ENCODE measurements around the gene CPT1A.

Gene CPT1A

GRCh38 chr11:68749229-68750123 is 92.2 kb downstream of the CPT1A start:
- Histone ChIP-seq H3K4me1 (ENCODE audit: control insufficient read depth in 1 of 2, insufficient read depth in 2 of 2, low read length in 2 of 2) (no peaks in the 10 kb centered on the region), H3K9ac (ENCODE audit: low read depth in 1 of 2, low read length in 2 of 2) (no peak overlapping the region), H3K36me3 (ENCODE audit: control insufficient read depth in 1 of 2, insufficient read depth in 2 of 2, low read length in 2 of 2) (peaks cover 5 to 9% of the 10 kb centered on the region in 2 donors), H3K9me3 (ENCODE audit: control insufficient read depth in 1 of 2, low read length in 2 of 2) (no peaks in the 10 kb centered on the region), H3K27me3 (ENCODE audit: control insufficient read depth in 1 of 2, insufficient read depth in 2 of 2, low read length in 2 of 2) (no peaks in the 10 kb centered on the region), H3K4me3 (ENCODE audit: low read depth in 1 of 2, low read length in 2 of 2) (no peak overlapping the region), H3K27ac (ENCODE audit: low read depth, low read length) (no peak overlapping the region)

GRCh38 chr11:68748061-68748460 is 93.7 kb downstream of the CPT1A start:
- H3K4me1 ChIP-seq (ENCODE audit: control insufficient read depth in 1 of 2, insufficient read depth in 2 of 2, low read length in 2 of 2): no peaks in the 10 kb centered on the region
- no peak overlapping the region for H3K4me3 ChIP-seq (ENCODE audit: low read depth in 1 of 2, low read length in 2 of 2)
- no peaks in the 10 kb centered on the region for H3K9me3 ChIP-seq (ENCODE audit: control insufficient read depth in 1 of 2, low read length in 2 of 2)
- no peaks in the 10 kb centered on the region for H3K27me3 ChIP-seq (ENCODE audit: control insufficient read depth in 1 of 2, insufficient read depth in 2 of 2, low read length in 2 of 2)
- no peak overlapping the region for H3K27ac ChIP-seq (ENCODE audit: low read depth, low read length)
- no peak overlapping the region for H3K9ac ChIP-seq (ENCODE audit: low read depth in 1 of 2, low read length in 2 of 2)
- H3K36me3 ChIP-seq (ENCODE audit: control insufficient read depth in 1 of 2, insufficient read depth in 2 of 2, low read length in 2 of 2): peaks cover 0 to 3% of the 10 kb centered on the region in 2 donors

- Histone ChIP-seq H3K4me3 (ENCODE audit: low read depth in 1 of 2, low read length in 2 of 2) (no peak overlapping the region), H3K9ac (ENCODE audit: low read depth in 1 of 2, low read length in 2 of 2) (no peak overlapping the region), H3K4me1 (ENCODE audit: control insufficient read depth in 1 of 2, insufficient read depth in 2 of 2, low read length in 2 of 2) (no peaks in the 10 kb centered on the region), H3K27me3 (ENCODE audit: control insufficient read depth in 1 of 2, insufficient read depth in 2 of 2, low read length in 2 of 2) (no peaks in the 10 kb centered on the region), H3K27ac (ENCODE audit: low read depth, low read length) (no peak overlapping the region), H3K9me3 (ENCODE audit: control insufficient read depth in 1 of 2, low read length in 2 of 2) (no peaks in the 10 kb centered on the region), H3K36me3 (ENCODE audit: control insufficient read depth in 1 of 2, insufficient read depth in 2 of 2, low read length in 2 of 2) (peaks cover 0 to 3% of the 10 kb centered on the region in 2 donors)
These were observed 98.2 kb downstream of the CPT1A start for GRCh38 chr11:68743539-68743938.

GRCh38 chr11:68741463-68741862 is 100.3 kb downstream of the CPT1A start:
- Histone ChIP-seq H3K4me1 (ENCODE audit: control insufficient read depth in 1 of 2, insufficient read depth in 2 of 2, low read length in 2 of 2) (no peaks in the 10 kb centered on the region), H3K36me3 (ENCODE audit: control insufficient read depth in 1 of 2, insufficient read depth in 2 of 2, low read length in 2 of 2) (no peaks in the 10 kb centered on the region), H3K27ac (ENCODE audit: low read depth, low read length) (no peak overlapping the region), H3K9me3 (ENCODE audit: control insufficient read depth in 1 of 2, low read length in 2 of 2) (no peaks in the 10 kb centered on the region), H3K27me3 (ENCODE audit: control insufficient read depth in 1 of 2, insufficient read depth in 2 of 2, low read length in 2 of 2) (no peaks in the 10 kb centered on the region), H3K4me3 (ENCODE audit: low read depth in 1 of 2, low read length in 2 of 2) (no peak overlapping the region), H3K9ac (ENCODE audit: low read depth in 1 of 2, low read length in 2 of 2) (no peak overlapping the region)

GRCh38 chr11:68735646-68736045 is 106.1 kb downstream of the CPT1A start:
- H3K9ac ChIP-seq (ENCODE audit: low read depth in 1 of 2, low read length in 2 of 2): no peak overlapping the region
- no peaks in the 10 kb centered on the region for H3K9me3 ChIP-seq (ENCODE audit: control insufficient read depth in 1 of 2, low read length in 2 of 2)
- H3K4me1 ChIP-seq (ENCODE audit: control insufficient read depth in 1 of 2, insufficient read depth in 2 of 2, low read length in 2 of 2): no peaks in the 10 kb centered on the region
- H3K27me3 ChIP-seq (ENCODE audit: control insufficient read depth in 1 of 2, insufficient read depth in 2 of 2, low read length in 2 of 2): peaks cover 0 to 3% of the 10 kb centered on the region in 2 donors
- H3K27ac ChIP-seq (ENCODE audit: low read depth, low read length): no peak overlapping the region
- no peaks in the 10 kb centered on the region for H3K36me3 ChIP-seq (ENCODE audit: control insufficient read depth in 1 of 2, insufficient read depth in 2 of 2, low read length in 2 of 2)
- no peak overlapping the region for H3K4me3 ChIP-seq (ENCODE audit: low read depth in 1 of 2, low read length in 2 of 2)

- H3K4me1 ChIP-seq (ENCODE audit: control insufficient read depth in 1 of 2, insufficient read depth in 2 of 2, low read length in 2 of 2): no peaks in the 10 kb centered on the region
- peaks cover 0 to 3% of the 10 kb centered on the region in 2 donors for H3K27me3 ChIP-seq (ENCODE audit: control insufficient read depth in 1 of 2, insufficient read depth in 2 of 2, low read length in 2 of 2)
- H3K27ac ChIP-seq (ENCODE audit: low read depth, low read length): no peak overlapping the region
- no peak overlapping the region for H3K4me3 ChIP-seq (ENCODE audit: low read depth in 1 of 2, low read length in 2 of 2)
- H3K9me3 ChIP-seq (ENCODE audit: control insufficient read depth in 1 of 2, low read length in 2 of 2): no peaks in the 10 kb centered on the region
- H3K36me3 ChIP-seq (ENCODE audit: control insufficient read depth in 1 of 2, insufficient read depth in 2 of 2, low read length in 2 of 2): no peaks in the 10 kb centered on the region
- H3K9ac ChIP-seq (ENCODE audit: low read depth in 1 of 2, low read length in 2 of 2): no peak overlapping the region
These were observed 106.6 kb downstream of the CPT1A start for GRCh38 chr11:68735125-68735524.

- Histone ChIP-seq H3K4me1 (ENCODE audit: control insufficient read depth in 1 of 2, insufficient read depth in 2 of 2, low read length in 2 of 2) (no peaks in the 10 kb centered on the region), H3K4me3 (ENCODE audit: low read depth in 1 of 2, low read length in 2 of 2) (no peak overlapping the region), H3K9me3 (ENCODE audit: control insufficient read depth in 1 of 2, low read length in 2 of 2) (no peaks in the 10 kb centered on the region), H3K9ac (ENCODE audit: low read depth in 1 of 2, low read length in 2 of 2) (no peak overlapping the region), H3K27ac (ENCODE audit: low read depth, low read length) (no peak overlapping the region), H3K27me3 (ENCODE audit: control insufficient read depth in 1 of 2, insufficient read depth in 2 of 2, low read length in 2 of 2) (peaks cover 0 to 3% of the 10 kb centered on the region in 2 donors), H3K36me3 (ENCODE audit: control insufficient read depth in 1 of 2, insufficient read depth in 2 of 2, low read length in 2 of 2) (no peaks in the 10 kb centered on the region)
These were observed 107.6 kb downstream of the CPT1A start for GRCh38 chr11:68734111-68734510.

GRCh38 chr11:68727783-68728182 is 113.9 kb downstream of the CPT1A start:
- H3K9ac ChIP-seq (ENCODE audit: low read depth in 1 of 2, low read length in 2 of 2): no peak overlapping the region
- no peak overlapping the region for H3K4me3 ChIP-seq (ENCODE audit: low read depth in 1 of 2, low read length in 2 of 2)
- no peaks in the 10 kb centered on the region for H3K9me3 ChIP-seq (ENCODE audit: control insufficient read depth in 1 of 2, low read length in 2 of 2)
- H3K27ac ChIP-seq (ENCODE audit: low read depth, low read length): no peak overlapping the region
- no peaks in the 10 kb centered on the region for H3K27me3 ChIP-seq (ENCODE audit: control insufficient read depth in 1 of 2, insufficient read depth in 2 of 2, low read length in 2 of 2)
- H3K36me3 ChIP-seq (ENCODE audit: control insufficient read depth in 1 of 2, insufficient read depth in 2 of 2, low read length in 2 of 2): no peaks in the 10 kb centered on the region
- no peaks in the 10 kb centered on the region for H3K4me1 ChIP-seq (ENCODE audit: control insufficient read depth in 1 of 2, insufficient read depth in 2 of 2, low read length in 2 of 2)

GRCh38 chr11:68724293-68724692 is 117.4 kb downstream of the CPT1A start:
- no peak overlapping the region for H3K4me3 ChIP-seq (ENCODE audit: low read depth in 1 of 2, low read length in 2 of 2)
- H3K27ac ChIP-seq (ENCODE audit: low read depth, low read length): no peak overlapping the region
- H3K9me3 ChIP-seq (ENCODE audit: control insufficient read depth in 1 of 2, low read length in 2 of 2): peaks cover 0 to 4% of the 10 kb centered on the region in 2 donors
- no peaks in the 10 kb centered on the region for H3K4me1 ChIP-seq (ENCODE audit: control insufficient read depth in 1 of 2, insufficient read depth in 2 of 2, low read length in 2 of 2)
- no peak overlapping the region for H3K9ac ChIP-seq (ENCODE audit: low read depth in 1 of 2, low read length in 2 of 2)
- H3K36me3 ChIP-seq (ENCODE audit: control insufficient read depth in 1 of 2, insufficient read depth in 2 of 2, low read length in 2 of 2): no peaks in the 10 kb centered on the region
- H3K27me3 ChIP-seq (ENCODE audit: control insufficient read depth in 1 of 2, insufficient read depth in 2 of 2, low read length in 2 of 2): no peaks in the 10 kb centered on the region

GRCh38 chr11:68722143-68722542 is 119.6 kb downstream of the CPT1A start:
- H3K27me3 ChIP-seq (ENCODE audit: control insufficient read depth in 1 of 2, insufficient read depth in 2 of 2, low read length in 2 of 2): no peaks in the 10 kb centered on the region
- no peaks in the 10 kb centered on the region for H3K36me3 ChIP-seq (ENCODE audit: control insufficient read depth in 1 of 2, insufficient read depth in 2 of 2, low read length in 2 of 2)
- no peaks in the 10 kb centered on the region for H3K4me1 ChIP-seq (ENCODE audit: control insufficient read depth in 1 of 2, insufficient read depth in 2 of 2, low read length in 2 of 2)
- no peak overlapping the region for H3K27ac ChIP-seq (ENCODE audit: low read depth, low read length)
- peaks cover 0 to 4% of the 10 kb centered on the region in 2 donors for H3K9me3 ChIP-seq (ENCODE audit: control insufficient read depth in 1 of 2, low read length in 2 of 2)
- no peak overlapping the region for H3K9ac ChIP-seq (ENCODE audit: low read depth in 1 of 2, low read length in 2 of 2)
- no peak overlapping the region for H3K4me3 ChIP-seq (ENCODE audit: low read depth in 1 of 2, low read length in 2 of 2)

All from duodenal mucosa (tissue), 2 donors.